GM12878 (cell line): ENCODE data around the gene UGT3A2. TPM values are rescaled to one million over a fixed set of nuclear protein-coding genes. Genes with fewer than 3 reads are reported as not detected.

Experiments used
- ATAC-seq: fragments of 200-7000 bp; cut with Tn5 transposase; 3 replicates; pipeline ENCODE4 v1.9.1; 2020; ENCODE audit warnings: mild to moderate bottlenecking, moderate library complexity
- BruUV-seq: library from RNA; stranded (reverse); fragments of 400-500 nt; replicated peaks from 2 replicates; lab custom pipeline; 2021; lab: Mats Ljungman, UMichigan
- CTCF ChIA-PET: fragments of 300-600 bp; sonication (Branson Sonifier 250); formaldehyde crosslinking; extraction: SDS; loops from one replicate; lab custom pipeline; 2021; ENCODE audit warnings: inconsistent platforms; lab: Yijun Ruan, JAX
- POLR2A ChIA-PET: fragments of 350-600 bp; formaldehyde crosslinking; extraction: SDS; loops from one replicate; lab custom pipeline; 2021; ENCODE audit warnings: inconsistent platforms; lab: Charles Lee
- RAD21 ChIA-PET: fragments of 300-600 bp; sonication (Branson Sonifier 250); formaldehyde crosslinking; loops from one replicate; lab custom pipeline; 2023; ENCODE audit warnings: antibody characterized with exemption; ENCODE audit not compliant: unreplicated experiment; lab: Charles Lee
- SMC1A ChIA-PET: fragments of 300-600 bp; sonication (Branson Sonifier 250); formaldehyde crosslinking; loops from one replicate; lab custom pipeline; 2023; ENCODE audit not compliant: unreplicated experiment, uncharacterized antibody; lab: Charles Lee
- DNase-seq: peaks from one replicate; pipeline ENCODE4 v3.0.0-alpha.2; 2011; ENCODE audit warnings: low read depth, low spot score
- FAIRE-seq: peaks from 3 replicates; lab custom pipeline; 2011; peaks lifted over from hg19 to GRCh38; lab: Jason Lieb, UNC
- H2AFZ ChIP-seq: 2 replicates; pipeline ENCODE4 v1.6.0; 2011; ENCODE audit warnings: low read depth, low read length, control low read depth; ENCODE audit not compliant: control insufficient read depth
- H3K27ac ChIP-seq: 2 replicates; pipeline ENCODE4 v1.5.1; 2011; ENCODE audit warnings: control low read depth; ENCODE audit not compliant: control insufficient read depth, insufficient read depth
- H3K27me3 ChIP-seq, 2 experiments: replicated peaks in 1 of 2; 2 replicates each; pipeline versions ENCODE4 v1.6.0 to v1.6.1; 2011; ENCODE audit warnings: low read length in 1 of 2; ENCODE audit not compliant: control insufficient read depth in 2 of 2, insufficient read depth in 2 of 2
- H3K36me3 ChIP-seq, 2 experiments: 2 replicates each; pipeline ENCODE4 v1.5.1; 2011; ENCODE audit warnings: low read length in 1 of 2; ENCODE audit not compliant: control insufficient read depth in 2 of 2, insufficient read depth in 2 of 2
- H3K4me1 ChIP-seq: 2 replicates; pipeline ENCODE4 v1.6.1; 2011; ENCODE audit warnings: mild to moderate bottlenecking, low read length, moderate library complexity, mixed read lengths; ENCODE audit not compliant: control insufficient read depth, insufficient read depth
- H3K4me2 ChIP-seq: 2 replicates; pipeline ENCODE4 v1.6.0; 2011; ENCODE audit warnings: control low read depth; ENCODE audit not compliant: control insufficient read depth, insufficient read depth
- H3K4me3 ChIP-seq: fragments of 200-600 bp; sonication (generic); 2 replicates; pipeline ENCODE4 v1.5.1; 2016
- H3K79me2 ChIP-seq: 2 replicates; pipeline ENCODE4 v1.6.0; 2011; ENCODE audit warnings: low read length; ENCODE audit not compliant: control insufficient read depth, insufficient read depth
- H3K9ac ChIP-seq: 2 replicates; pipeline ENCODE4 v1.8.0; 2011; ENCODE audit warnings: low read length, control low read depth, mixed read lengths; ENCODE audit not compliant: control insufficient read depth, insufficient read depth
- H3K9me3 ChIP-seq: replicated peaks from 3 replicates; pipeline ENCODE4 v1.5.1; 2011; ENCODE audit warnings: mild to moderate bottlenecking, low read length; ENCODE audit not compliant: control insufficient read depth, insufficient read depth
- H4K20me1 ChIP-seq: 2 replicates; pipeline ENCODE4 v1.6.0; 2011; ENCODE audit not compliant: control insufficient read depth, insufficient read depth
- E2F8 ChIP-seq: fragments of 450-650 bp; IDR thresholded peaks from 2 replicates; pipeline ENCODE4 v1.6.1; 2018; ENCODE audit warnings: mild to moderate bottlenecking, low read depth, moderate library complexity; ENCODE audit not compliant: partially characterized antibody
- EP300 ChIP-seq, 2 experiments: fragments of 150-350 bp in 1 of 2; IDR thresholded peaks; 2 replicates each; pipeline ENCODE4 v1.6.1; 2011 to 2012; ENCODE audit warnings: low read depth in 2 of 2, low read length in 2 of 2, borderline replicate concordance in 1 of 2, improper control_type of control experiment in 1 of 2, inconsistent platforms in 1 of 2; ENCODE audit not compliant: control insufficient read depth in 1 of 2
- GATAD2B ChIP-seq: fragments of 450-650 bp; conservative IDR thresholded peaks from 2 replicates; pipeline ENCODE4 v1.6.1; 2017; ENCODE audit warnings: low read depth, mild to moderate bottlenecking, moderate library complexity
- HCFC1 ChIP-seq: fragments of 150-350 bp; IDR thresholded peaks from 2 replicates; pipeline ENCODE4 v1.6.1; 2014; ENCODE audit warnings: low read length
- HDAC6 ChIP-seq: fragments of 200-600 bp; sonication (generic); IDR thresholded peaks from one replicate; pipeline ENCODE4 v1.8.0; 2017; ENCODE audit warnings: antibody characterized with exemption; ENCODE audit not compliant: unreplicated experiment
- KLF5 ChIP-seq: fragments of 450-650 bp; IDR thresholded peaks from 2 replicates; pipeline ENCODE4 v1.6.1; 2014; ENCODE audit warnings: mild to moderate bottlenecking; ENCODE audit not compliant: partially characterized antibody
- NRF1 ChIP-seq: conservative IDR thresholded peaks from 2 replicates; pipeline ENCODE4 v1.6.1; 2011; ENCODE audit warnings: mild to moderate bottlenecking, low read depth, low read length, improper control_type of control experiment
- POLR2AphosphoS5 ChIP-seq: IDR thresholded peaks from 2 replicates; pipeline ENCODE4 v1.6.1; 2011; ENCODE audit warnings: mild to moderate bottlenecking, low read length, inconsistent platforms
- RB1 ChIP-seq: fragments of 450-650 bp; formaldehyde crosslinking; IDR thresholded peaks from 2 replicates; pipeline ENCODE4 v1.6.1; 2017; ENCODE audit warnings: mild to moderate bottlenecking, borderline replicate concordance
- RBBP5 ChIP-seq: fragments of 200-600 bp; sonication (generic); conservative IDR thresholded peaks from 2 replicates; pipeline ENCODE4 v1.6.1; 2016
- SIX5 ChIP-seq: IDR thresholded peaks from 2 replicates; pipeline ENCODE4 v1.6.1; 2011; ENCODE audit warnings: mild to moderate bottlenecking, low read depth, low read length, moderate library complexity; ENCODE audit not compliant: severe bottlenecking
- SUPT20H ChIP-seq: IDR thresholded peaks from 2 replicates; pipeline ENCODE4 v1.6.1; 2011; ENCODE audit warnings: low read depth, mild to moderate bottlenecking, low read length, moderate library complexity, borderline replicate concordance; ENCODE audit not compliant: control insufficient read depth
- USF2 ChIP-seq: IDR thresholded peaks from 2 replicates; pipeline ENCODE4 v1.6.1; 2011; ENCODE audit warnings: low read depth, low read length, improper control_type of control experiment, borderline replicate concordance
- YBX1 ChIP-seq: fragments of 450-650 bp; IDR thresholded peaks from 2 replicates; pipeline ENCODE4 v1.6.1; 2016; ENCODE audit warnings: antibody characterized with exemption
- ZBTB4 ChIP-seq: fragments of 450-650 bp; formaldehyde crosslinking; IDR thresholded peaks from 2 replicates; pipeline ENCODE4 v1.4.0; 2022; ENCODE audit warnings: mild to moderate bottlenecking, moderate library complexity
- WGBS: methylation state at CpG from one replicate; pipeline ENCODE4 v1.1.6; 2016; ENCODE audit warnings: low lambda C conversion rate; ENCODE audit not compliant: insufficient replicate concordance, insufficient coverage; ENCODE audit errors: missing lambda C conversion rate; 5-methylcytosine and 5-hydroxymethylcytosine counted together
- in situ Hi-C: fragments of 300-500 bp; cut with MboI; formaldehyde crosslinking; loops from 9 replicates; pipeline ENCODE4 v1.14.3; 2018; ENCODE audit warnings: mixed read lengths
- intact Hi-C: fragments of 100-400 bp; cut with micrococcal nuclease; formaldehyde crosslinking; loops from one replicate; pipeline ENCODE4 v1.14.2; 2022; ENCODE audit not compliant: unreplicated experiment
- polyA plus RNA-seq, 11 experiments: library from polyadenylated mRNA; depleted of rRNA in 4 of 11; unstranded in 6 of 11; stranded (reverse) in 5 of 11; fragments of >200 nt; fragmentation: Nextera tagmentation in 4 of 11; fragmentation: Illumina TruSeq in 1 of 11; extraction: Ambion mirVana in 4 of 11; extraction: Trizol in 1 of 11; gene quantifications; 1 replicate in 1 of 11; 2 replicates in 10 of 11; pipeline versions ENCODE4 v1.2.1 to v1.2.3, GENCODE V29; 2011 to 2016; ENCODE audit warnings: inconsistent platforms in 2 of 11, missing spikeins in 2 of 11, low read depth in 1 of 11
- total RNA-seq, 4 experiments: library from RNA; depleted of rRNA in 3 of 4; stranded (reverse); fragments of >200 nt in 3 of 4; fragmentation: Illumina TruSeq in 1 of 4; extraction: Trizol in 1 of 4; gene quantifications; 2 replicates each; pipeline versions ENCODE4 v1.2.1 to v1.2.3, GENCODE V29; 2013 to 2021

UGT3A2 gene
- total and polyA plus RNA-seq, 10 of the 15 experiments (the other 5 are each of a cell fraction or from before 2014, with no cell fraction given), result 0.02 to 0.50 (median 0.09) TPM; not detected in 7

- no peak for DNase-seq
- Histone ChIP-seq H3K4me2 (no peak overlapping the region), H3K27me3 (no peaks in the 10 kb centered on the region; a peak in 1 of 4 replicates), H3K27ac (no peak overlapping the region), H2AFZ (no peak overlapping the region), H3K9ac (no peak overlapping the region)
- FAIRE-seq, result no peak
- ChIA-PET SMC1A (interaction anchor here (1.3 kb wide), 1 partner anchor 10 kb away, joined by 4 read pairs; no protein-coding TSS in a partner anchor), POLR2A (no interaction called here), CTCF (no interaction called here)
- ATAC-seq, result no peak
- BruUV-seq, result no TSS peak
- intact Hi-C loops, result no loop called here
- TF ChIP-seq KLF5 (no peak), RB1 (no peak), SUPT20H (no peak), ZBTB4 (CRISPR knock-in tag) (no peak), SIX5 (no peak), NRF1 (no peak), USF2 (no peak), GATAD2B (no peak), POLR2AphosphoS5 (no peak), E2F8 (no peak), HCFC1 (no peak), YBX1 (no peak), HDAC6 (no peak), EP300 (IDR thresholded peaks at IDR 0.05; ENCODE audit: borderline replicate concordance in 1 of 2, control insufficient read depth in 1 of 2, low read depth in 2 of 2, low read length in 2 of 2) (no peak), RBBP5 (no peak)
- TF ChIP-seq, all 136 proteins: peak for 0
- Histone ChIP-seq H3K36me3 (no peaks in the 10 kb centered on the region), H3K79me2 (no peaks in the 10 kb centered on the region), H3K9me3 (no peaks in the 10 kb centered on the region), H3K4me1 (no peaks in the 10 kb centered on the region), H4K20me1 (no peaks in the 10 kb centered on the region), H3K4me3 (no peak overlapping the region)
- RAD21 ChIA-PET, result no interaction called here
- in situ Hi-C loops, result no loop called here
- 0% methylated on average over 3 of the region's 3 CpGs for WGBS
These were observed 78.9 kb downstream of the UGT3A2 start for GRCh38 chr5:35987776-35988175.
